IPS DF 6.9 (cell line): ENCODE measurements around the gene SERPINB1.

Experiments used
- DNase-seq: peaks from one replicate; pipeline ENCODE4 v3.0.0-alpha.2; 2013; ENCODE audit warnings: low read depth, low spot score
- H3K27ac ChIP-seq: one replicate; pipeline ENCODE4 v1.5.1; 2013; ENCODE audit warnings: low read length, control low read depth
- H3K27me3 ChIP-seq: 2 replicates; pipeline ENCODE4 v1.6.1; 2013; ENCODE audit warnings: mild to moderate bottlenecking, low read length; ENCODE audit not compliant: control insufficient read depth, insufficient read depth
- H3K36me3 ChIP-seq: 2 replicates; pipeline ENCODE4 v1.6.1; 2013; ENCODE audit warnings: low read length; ENCODE audit not compliant: control insufficient read depth, insufficient read depth
- H3K4me1 ChIP-seq: 2 replicates; pipeline ENCODE4 v1.6.1; 2013; ENCODE audit warnings: low read length; ENCODE audit not compliant: control insufficient read depth, insufficient read depth
- H3K4me3 ChIP-seq: 2 replicates; pipeline ENCODE4 v1.5.1; 2013; ENCODE audit warnings: mild to moderate bottlenecking, low read length
- H3K9me3 ChIP-seq: 2 replicates; pipeline ENCODE4 v1.6.1; 2013; ENCODE audit warnings: low read length, inconsistent platforms; ENCODE audit not compliant: control insufficient read depth, insufficient read depth
- WGBS: extraction: QIAGEN DNeasy Blood & Tissue Kit; methylation state at CpG from one replicate; pipeline ENCODE4 v1.1.7; 2013; ENCODE audit warnings: mixed read lengths, missing lambda C conversion rate; ENCODE audit not compliant: insufficient read length, insufficient coverage; 5-methylcytosine and 5-hydroxymethylcytosine counted together

The SERPINB1 gene

DNA sequence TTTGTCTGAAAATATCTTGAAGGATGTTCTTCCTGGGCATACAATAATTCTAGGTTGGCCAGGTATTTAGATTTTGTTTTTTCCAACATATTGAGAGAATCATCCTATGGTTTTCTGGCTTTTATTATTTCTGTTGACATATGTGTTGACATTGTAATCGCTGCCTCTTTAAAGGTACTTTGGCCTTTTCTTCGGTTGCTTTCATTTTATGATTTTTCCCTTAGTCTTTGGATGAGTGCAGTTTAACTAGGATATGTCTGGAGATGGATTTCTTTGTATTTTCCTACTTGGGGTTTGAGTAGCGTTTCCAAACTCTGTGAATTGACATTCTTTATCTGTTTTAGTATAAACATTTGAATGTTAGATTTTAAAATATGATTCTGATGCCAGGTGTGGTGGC lies 11.5 kb downstream of the SERPINB1 start:
- H3K36me3 ChIP-seq = no peaks in the 10 kb centered on the region
- H3K4me3 ChIP-seq = no peak overlapping the region
- no peaks in the 10 kb centered on the region for H3K4me1 ChIP-seq
- no peak overlapping the region for H3K27ac ChIP-seq
- WGBS = no CpG with 5 or more reads among the region's 3 CpGs
- no peaks in the 10 kb centered on the region for H3K9me3 ChIP-seq
- H3K27me3 ChIP-seq = no peaks in the 10 kb centered on the region
- DNase-seq = no peak

GRCh38 chr6:2829253-2829652 lies 12.4 kb downstream of the SERPINB1 start:
- Histone ChIP-seq H3K9me3 (no peaks in the 10 kb centered on the region; the same call in 1 of the 2 replicates), H3K4me1 (0 out of 2 replicates have a peak, but pooled peaks cover 1% of the 10 kb centered on the region), H3K27ac (no peak overlapping the region), H3K27me3 (no peaks in the 10 kb centered on the region), H3K36me3 (no peaks in the 10 kb centered on the region), H3K4me3 (no peak overlapping the region)
- DNase-seq = no peak
- no CpG with 5 or more reads among the region's 2 CpGs for WGBS

DNA sequence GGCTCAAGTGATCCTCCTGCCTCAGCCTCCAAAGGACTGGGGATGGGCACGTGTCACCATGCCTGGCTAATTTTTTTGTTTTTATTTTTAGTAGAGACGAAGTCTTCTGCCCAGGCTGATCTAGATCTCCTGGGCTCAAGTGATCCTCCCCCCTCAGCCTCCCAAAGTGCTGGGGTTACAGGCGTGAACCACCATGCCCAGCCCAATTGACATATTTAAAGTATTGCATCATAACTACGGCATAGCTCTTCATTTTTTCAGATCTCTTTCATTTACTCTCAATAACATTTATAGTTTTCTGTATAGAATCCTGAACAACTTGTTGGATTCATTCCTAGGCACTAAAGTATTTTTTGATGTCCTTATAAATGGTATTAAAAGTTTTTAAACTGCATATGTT lies 13.0 kb downstream of the SERPINB1 start:
- no peak overlapping the region for H3K27ac ChIP-seq
- H3K27me3 ChIP-seq = no peaks in the 10 kb centered on the region
- no peak overlapping the region for H3K4me3 ChIP-seq
- WGBS = no CpG with 5 or more reads among the region's 4 CpGs
- 0 out of 2 replicates have a peak, but pooled peaks cover 1% of the 10 kb centered on the region for H3K4me1 ChIP-seq
- H3K9me3 ChIP-seq = no peaks in the 10 kb centered on the region; the same call in 1 of the 2 replicates
- H3K36me3 ChIP-seq = no peaks in the 10 kb centered on the region
- no peak for DNase-seq

DNA sequence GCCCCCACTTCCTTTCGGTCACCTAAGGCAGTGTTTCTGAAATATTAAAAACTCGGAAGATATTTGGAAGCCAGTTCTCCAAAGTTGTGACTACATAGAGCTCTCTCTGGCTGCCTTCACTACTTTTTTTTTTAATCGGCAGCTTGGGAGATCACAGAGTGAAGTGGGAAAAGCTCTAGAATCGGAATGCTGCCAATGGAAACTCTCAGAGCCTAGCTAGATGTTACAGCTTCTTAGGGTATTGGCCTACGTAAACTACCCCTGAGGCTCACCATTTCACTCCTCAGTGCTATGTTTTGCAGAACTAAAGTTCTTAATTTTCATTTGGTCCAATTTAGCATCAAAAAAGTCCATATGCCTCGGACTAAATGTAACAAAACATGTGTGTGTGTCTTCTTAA lies 14.5 kb downstream of the SERPINB1 start:
- no CpG with 5 or more reads among the region's 6 CpGs for WGBS
- H3K4me1 ChIP-seq = 0 out of 2 replicates have a peak, but pooled peaks cover 1% of the 10 kb centered on the region
- DNase-seq = no peak
- no peaks in the 10 kb centered on the region for H3K27me3 ChIP-seq
- H3K36me3 ChIP-seq = no peaks in the 10 kb centered on the region
- no peak overlapping the region for H3K27ac ChIP-seq
- H3K4me3 ChIP-seq = no peak overlapping the region
- H3K9me3 ChIP-seq = no peaks in the 10 kb centered on the region; the same call in 1 of the 2 replicates

GRCh38 chr6:2826131-2826530 lies 15.5 kb downstream of the SERPINB1 start:
- Histone ChIP-seq H3K27me3 (no peaks in the 10 kb centered on the region), H3K36me3 (no peaks in the 10 kb centered on the region), H3K4me3 (no peak overlapping the region), H3K27ac (no peak overlapping the region), H3K4me1 (0 out of 2 replicates have a peak, but pooled peaks cover 1% of the 10 kb centered on the region), H3K9me3 (no peaks in the 10 kb centered on the region; the same call in 1 of the 2 replicates)
- no CpG with 5 or more reads among the region's 2 CpGs for WGBS
- DNase-seq = no peak

- no peak overlapping the region for H3K27ac ChIP-seq
These were observed 18.4 kb downstream of the SERPINB1 start for GRCh38 chr6:2823104-2823850.

GRCh38 chr6:2821554-2821953 lies 20.1 kb downstream of the SERPINB1 start:
- 0 out of 2 replicates have a peak, but pooled peaks cover 1% of the 10 kb centered on the region for H3K4me1 ChIP-seq
- H3K9me3 ChIP-seq = no peaks in the 10 kb centered on the region; the same call in 1 of the 2 replicates
- H3K4me3 ChIP-seq = no peak overlapping the region
- no peak for DNase-seq
- H3K27ac ChIP-seq = no peak overlapping the region
- H3K36me3 ChIP-seq = no peaks in the 10 kb centered on the region
- H3K27me3 ChIP-seq = no peaks in the 10 kb centered on the region
- no CpG with 5 or more reads among the region's 3 CpGs for WGBS

More at GRCh38 chr6:2823104-2823850, 18.4 kb downstream of the SERPINB1 start:
- no peaks in the 10 kb centered on the region; the same call in 1 of the 2 replicates for H3K9me3 ChIP-seq
- no CpG with 5 or more reads among the region's 7 CpGs for WGBS
- H3K36me3 ChIP-seq = no peaks in the 10 kb centered on the region
- 0 out of 2 replicates have a peak, but pooled peaks cover 1% of the 10 kb centered on the region for H3K4me1 ChIP-seq
- H3K4me3 ChIP-seq = no peak overlapping the region
- no peak for DNase-seq
- H3K27me3 ChIP-seq = no peaks in the 10 kb centered on the region

DNA sequence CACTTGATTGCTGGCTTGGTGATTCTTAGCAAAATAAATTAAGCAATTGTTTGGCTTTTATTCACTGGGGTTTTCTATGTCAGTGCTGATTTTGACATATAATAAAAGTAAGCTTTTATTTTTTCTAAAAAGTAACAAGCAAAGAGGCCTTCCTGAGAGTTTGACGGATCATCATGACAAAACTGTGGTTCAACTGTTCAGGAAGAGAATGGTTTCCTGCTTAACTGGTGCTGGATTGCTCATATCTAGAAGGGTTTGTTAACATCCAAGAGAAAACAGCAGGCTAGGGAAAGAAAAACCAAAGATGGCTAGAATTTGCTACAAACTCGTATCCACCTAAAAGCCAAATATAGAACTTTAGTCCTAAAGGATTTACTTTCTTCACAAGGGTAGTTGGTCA lies 21.2 kb downstream of the SERPINB1 start:
- no peaks in the 10 kb centered on the region for H3K27me3 ChIP-seq
- no peaks in the 10 kb centered on the region; the same call in 1 of the 2 replicates for H3K9me3 ChIP-seq
- no peak overlapping the region for H3K4me3 ChIP-seq
- H3K27ac ChIP-seq = no peak overlapping the region
- no CpG with 5 or more reads among the region's 2 CpGs for WGBS
- no peak for DNase-seq
- H3K36me3 ChIP-seq = no peaks in the 10 kb centered on the region
- 0 out of 2 replicates have a peak, but pooled peaks cover 1% of the 10 kb centered on the region for H3K4me1 ChIP-seq

GRCh38 chr6:2819978-2820377 lies 21.7 kb downstream of the SERPINB1 start:
- Histone ChIP-seq H3K27ac (no peak overlapping the region), H3K27me3 (no peaks in the 10 kb centered on the region), H3K4me1 (0 out of 2 replicates have a peak, but pooled peaks cover 1% of the 10 kb centered on the region), H3K4me3 (no peak overlapping the region), H3K9me3 (no peaks in the 10 kb centered on the region; the same call in 1 of the 2 replicates), H3K36me3 (no peaks in the 10 kb centered on the region)
- no CpG with 5 or more reads among the region's 7 CpGs for WGBS
- DNase-seq = no peak

- WGBS = no CpG with 5 or more reads among the region's 5 CpGs
- DNase-seq = no peak
- H3K4me3 ChIP-seq = no peak overlapping the region
- H3K36me3 ChIP-seq = no peaks in the 10 kb centered on the region
- no peaks in the 10 kb centered on the region for H3K4me1 ChIP-seq
- H3K9me3 ChIP-seq = no peaks in the 10 kb centered on the region
- H3K27ac ChIP-seq = no peak overlapping the region
- H3K27me3 ChIP-seq = no peaks in the 10 kb centered on the region
These were observed 22.5 kb downstream of the SERPINB1 start for GRCh38 chr6:2819115-2819514.
